Jurkat, Clone E6-1 (cell line): ENCODE results near the gene DIO3.
"Not testable (repeated sequence)": the region's sequence is repeated elsewhere in the genome, so short reads cannot be mapped to it uniquely, and the experiment has no call there.

Source experiments
- DNase-seq: peaks from one replicate; pipeline ENCODE4 v3.0.0-alpha.2; 2011; ENCODE audit warnings: low read depth, low spot score
- H3K4me3 ChIP-seq: 2 replicates; pipeline ENCODE4 v1.5.1; 2011; ENCODE audit warnings: mild to moderate bottlenecking, low read length, control low read depth, moderate library complexity

DIO3 gene

GRCh38 chr14:101556566-101557320 lies 4.6 kb upstream of the DIO3 start:
- DNase-seq: no peak
- H3K4me3 ChIP-seq: no peak overlapping the region

DNA sequence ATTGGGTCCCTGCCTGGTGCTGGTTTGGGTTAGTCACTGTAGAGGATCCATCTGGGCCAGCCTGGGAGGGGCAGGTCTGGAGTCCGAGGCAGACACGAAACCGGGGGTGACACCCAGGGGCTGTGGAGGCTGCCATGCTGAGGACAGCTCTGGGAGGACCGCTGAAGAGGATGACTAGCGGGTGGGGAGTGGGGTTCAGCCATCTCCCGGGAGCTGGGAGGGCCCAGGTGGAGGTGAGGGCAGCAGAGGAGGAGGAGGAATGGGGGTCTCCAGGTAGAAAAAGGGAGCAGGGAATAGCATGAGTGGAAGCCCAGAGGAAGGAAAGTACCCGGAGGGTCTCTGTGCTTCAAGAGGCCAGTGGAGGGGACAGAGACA lies 4.0 kb upstream of the DIO3 start:
- no peak for DNase-seq
- H3K4me3 ChIP-seq: no peak overlapping the region

GRCh38 chr14:101557811-101558738 lies 3.2 kb upstream of the DIO3 start:
- no peak overlapping the region for H3K4me3 ChIP-seq
- no peak for DNase-seq

- no peak overlapping the region for H3K4me3 ChIP-seq
- DNase-seq: no peak
Observed at GRCh38 chr14:101558739-101559240, 2.5 kb upstream of the DIO3 start.

DNA sequence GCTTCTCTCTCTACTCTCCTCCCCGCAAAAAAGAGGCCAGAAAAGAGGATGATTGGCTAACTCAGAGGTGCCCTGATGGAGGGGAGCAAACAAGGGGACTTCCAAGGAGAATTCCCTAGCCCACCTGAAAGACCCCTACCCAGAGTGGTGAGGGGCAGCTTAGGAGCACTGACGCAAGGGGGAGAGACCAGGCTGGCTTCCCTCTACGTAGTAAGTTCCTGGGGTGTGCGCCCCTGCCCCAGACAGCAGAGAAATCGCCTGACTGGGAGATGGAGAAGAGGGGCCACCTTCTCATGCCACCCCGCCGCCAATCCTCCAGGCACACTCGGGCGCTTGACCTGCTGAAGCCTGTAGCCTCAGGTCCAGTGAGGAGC lies 2.1 kb upstream of the DIO3 start:
- DNase-seq: no peak
- no peak overlapping the region for H3K4me3 ChIP-seq

DNA sequence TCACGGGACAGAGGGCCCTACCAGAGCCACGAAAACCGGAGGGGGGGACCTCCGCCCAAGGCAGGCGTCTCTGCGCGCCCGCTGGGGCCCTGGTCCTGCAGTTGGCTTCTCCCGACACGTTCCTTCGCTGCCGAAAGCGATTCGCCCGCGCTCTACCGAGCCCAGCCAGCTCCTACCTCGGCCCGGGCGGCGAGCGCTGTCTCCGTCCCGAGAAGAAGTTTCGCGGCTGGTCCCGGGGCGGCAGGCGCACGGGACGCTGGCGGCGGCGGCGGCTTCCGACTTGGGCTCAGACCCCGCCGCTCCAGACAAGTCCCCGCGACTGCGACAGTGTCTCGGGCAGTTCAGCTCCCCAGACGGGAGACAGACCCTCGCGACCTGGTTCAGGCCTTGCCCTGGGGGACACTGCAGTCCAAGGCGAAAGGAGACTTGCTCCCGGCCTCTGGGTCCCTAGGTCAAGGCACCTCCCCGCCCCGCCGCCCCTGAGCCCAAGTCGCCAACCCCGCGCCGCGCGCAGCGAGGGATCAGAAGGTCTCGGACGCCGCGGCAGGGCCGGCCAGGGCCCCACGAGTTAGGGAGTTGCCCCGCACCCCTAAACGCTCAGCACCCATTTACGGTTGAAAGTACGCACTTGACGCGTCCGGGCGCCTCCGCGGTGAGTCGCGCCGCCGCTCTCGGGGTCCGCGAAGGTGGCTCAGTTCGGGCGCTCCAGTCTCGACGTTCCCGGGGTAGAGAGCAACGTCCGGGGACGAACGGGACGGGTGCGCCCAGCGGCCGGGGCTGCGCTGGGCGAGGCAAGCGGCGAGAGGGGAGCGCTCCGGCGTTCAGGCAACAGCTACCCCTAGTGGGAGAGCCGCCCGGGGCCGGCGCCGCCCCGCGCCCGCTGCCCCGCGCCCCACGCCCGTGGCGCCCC lies 1.4 kb upstream of the DIO3 start:
- no peak for DNase-seq
- no peak overlapping the region for H3K4me3 ChIP-seq

DNA sequence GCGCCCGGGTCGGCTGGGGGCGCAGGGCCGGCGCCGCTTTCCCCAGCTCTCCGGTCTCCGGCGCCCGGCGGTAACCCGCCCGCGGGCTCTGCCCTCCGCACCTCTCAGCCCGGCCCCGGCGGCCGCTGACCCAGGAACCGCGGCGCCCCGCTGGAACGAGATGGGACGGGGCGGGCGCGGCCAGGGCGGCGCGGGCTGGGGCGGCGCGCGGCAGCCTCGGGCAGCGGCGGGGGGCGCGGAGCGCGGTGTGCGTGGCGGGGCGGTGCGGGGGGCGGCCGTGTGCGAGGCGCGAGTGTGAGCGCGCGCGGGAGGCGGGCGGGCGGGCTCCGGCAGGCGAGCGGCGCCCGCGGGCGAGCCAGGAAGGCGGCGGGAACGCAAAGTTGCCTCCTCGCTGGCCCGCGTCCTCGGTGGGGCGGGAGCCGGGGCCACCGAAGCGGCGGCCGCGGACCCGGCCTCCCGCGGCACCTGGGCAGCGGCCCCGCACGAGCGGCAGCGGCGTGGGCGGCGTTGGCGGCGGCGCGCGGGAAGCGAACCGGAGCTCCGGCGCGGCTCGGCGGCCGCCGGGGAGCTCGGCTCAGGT lies 671 bp upstream of the DIO3 start:
- no peak overlapping the region for H3K4me3 ChIP-seq
- DNase-seq: no peak

GRCh38 chr14:101561897-101562490 lies 699 bp downstream of the DIO3 start:
- no peak for DNase-seq
- no peak overlapping the region for H3K4me3 ChIP-seq

- DNase-seq: peak; percentile 32
- H3K4me3 ChIP-seq: no peak overlapping the region
Observed at GRCh38 chr14:101562659-101563351, 1.5 kb downstream of the DIO3 start.

DNA sequence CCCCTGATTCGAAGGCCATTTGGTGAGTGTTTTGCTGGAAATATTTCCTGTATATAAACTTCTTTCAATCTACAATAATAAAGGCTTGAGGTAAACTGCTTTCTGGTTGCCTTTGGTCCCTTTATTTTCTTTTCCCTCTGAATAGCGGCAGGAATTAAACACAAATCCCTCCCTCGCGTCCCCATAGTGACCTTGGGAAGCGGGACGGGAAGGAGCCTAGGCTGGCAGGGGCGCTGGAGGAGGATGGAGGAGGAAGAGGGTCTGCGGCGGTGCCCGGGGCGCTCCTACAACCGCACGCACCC lies 2.0 kb downstream of the DIO3 start:
- H3K4me3 ChIP-seq: no peak overlapping the region
- no peak for DNase-seq

DNA sequence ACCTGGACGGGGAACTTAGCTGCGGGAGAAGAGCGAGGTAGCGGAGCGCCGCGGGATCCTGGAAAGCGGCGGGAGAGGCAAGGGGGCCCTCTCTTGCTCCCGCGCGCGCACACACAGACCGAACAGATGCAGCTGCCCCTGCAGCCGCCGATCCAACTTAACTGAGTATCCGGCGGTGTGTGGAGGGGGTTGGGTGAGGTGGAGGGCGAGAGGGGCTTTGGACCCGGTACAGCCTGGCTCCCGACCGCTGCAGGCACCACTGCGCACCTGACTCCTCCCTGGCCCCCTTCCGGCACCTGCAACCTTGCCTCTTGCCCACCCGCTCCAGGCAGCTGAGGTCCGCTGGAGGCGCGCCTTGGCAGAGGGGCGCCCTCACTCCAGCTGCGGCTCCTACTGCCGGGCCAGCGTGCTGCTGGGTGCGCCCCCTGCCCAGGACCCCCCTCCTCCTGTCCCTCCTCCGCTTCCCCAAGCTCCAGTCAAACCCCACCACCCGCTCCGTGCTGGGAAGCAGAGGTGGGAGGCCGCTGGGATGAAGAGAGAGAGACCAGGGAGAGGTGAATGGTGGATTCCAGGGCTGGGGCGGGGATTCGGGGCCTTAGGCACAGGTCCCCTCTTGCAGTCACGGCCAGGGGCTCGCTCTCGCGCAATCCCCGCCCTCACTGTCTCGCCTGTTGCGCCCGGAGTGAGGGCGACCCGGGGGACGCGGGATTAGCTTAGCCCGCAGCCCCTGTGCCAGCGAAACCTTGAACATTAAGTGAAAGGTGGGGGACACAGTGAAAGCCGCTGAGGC lies 2.6 kb downstream of the DIO3 start:
- no peak for DNase-seq
- H3K4me3 ChIP-seq: no peak overlapping the region

DNA sequence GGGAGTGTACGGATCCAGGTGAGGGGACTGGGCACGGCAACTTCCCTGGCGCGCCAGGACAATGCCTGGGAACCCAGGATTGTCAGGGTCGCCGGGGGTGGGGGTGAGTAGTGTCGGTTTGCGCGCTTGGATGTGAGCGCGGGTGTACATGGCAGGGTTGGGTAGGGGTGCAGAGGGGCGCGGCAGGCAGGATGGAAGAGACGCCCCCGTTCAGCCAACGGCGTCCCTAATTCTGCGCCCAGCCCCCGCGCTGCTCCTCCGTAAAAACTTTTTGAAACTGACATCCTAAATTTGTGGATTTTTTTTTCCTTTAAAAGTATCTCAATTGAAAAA lies 3.1 kb downstream of the DIO3 start:
- no peak overlapping the region for H3K4me3 ChIP-seq
- no peak for DNase-seq

GRCh38 chr14:101564819-101565698 lies 3.8 kb downstream of the DIO3 start:
- no peak overlapping the region for H3K4me3 ChIP-seq
- no peak for DNase-seq

DNA sequence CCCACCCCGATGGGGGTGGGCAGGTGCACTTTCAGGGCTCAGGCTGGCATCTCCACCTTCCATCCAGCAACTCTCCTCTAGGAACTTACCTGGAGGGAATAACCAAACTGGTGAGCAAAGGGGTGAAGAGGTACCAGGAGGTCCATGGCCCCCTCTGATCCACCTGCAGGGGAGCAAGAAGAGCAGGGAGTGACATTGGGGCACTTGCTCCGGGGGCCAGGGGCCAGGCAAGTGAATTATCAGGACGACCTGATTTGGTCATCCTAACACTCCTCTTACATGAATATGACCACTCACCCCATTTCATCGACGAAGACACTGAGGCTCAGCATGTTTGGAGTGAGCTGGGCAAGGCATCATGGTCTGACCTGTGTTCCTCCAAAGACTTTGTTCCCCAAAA lies 6.0 kb downstream of the DIO3 start:
- no peak overlapping the region for H3K4me3 ChIP-seq
- no peak for DNase-seq

- no peak overlapping the region for H3K4me3 ChIP-seq
- no peak for DNase-seq
Observed at GRCh38 chr14:101571004-101571403, 9.7 kb downstream of the DIO3 start.

- DNase-seq, H3K4me3 ChIP-seq: not testable (repeated sequence)
Observed at GRCh38 chr14:101572526-101572925, 11.2 kb downstream of the DIO3 start.

DNA sequence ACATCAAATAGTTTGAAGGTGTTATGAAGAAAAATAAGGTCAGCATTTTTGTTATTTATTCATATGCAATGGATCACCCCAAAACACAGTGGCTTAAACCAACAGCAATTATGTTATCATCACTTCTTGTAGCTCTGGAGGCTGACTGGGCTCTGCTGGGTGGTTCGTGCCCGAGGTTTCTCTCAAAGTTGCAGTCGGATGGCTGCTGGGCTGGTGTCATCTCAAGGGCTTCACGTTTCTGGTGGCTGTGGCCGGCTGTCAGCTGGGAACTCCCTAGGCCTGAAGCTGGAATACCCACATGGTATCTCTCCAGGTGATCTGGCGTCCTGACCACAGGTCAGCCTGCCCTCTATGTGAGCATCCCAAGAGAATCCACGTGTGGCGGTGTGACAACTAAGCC lies 12.0 kb downstream of the DIO3 start:
- no peak for DNase-seq
- H3K4me3 ChIP-seq: no peak overlapping the region
